Thoracic aorta (tissue), 2 donors: ENCODE measurements around the gene KIF16B. TPM values are rescaled to one million over a fixed set of nuclear protein-coding genes. Genes with fewer than 3 reads are reported as not detected.

ENCODE experiments used
- ATAC-seq: fragments of 150-250 bp; one replicate; pipeline ENCODE4 v1.8.0; 2017; ENCODE audit warnings: low read depth; ENCODE audit not compliant: insufficient number of reproducible peaks, low FRiP score
- DNase-seq: peaks from one replicate; pipeline ENCODE4 v3.0.0-alpha.2; 2020; ENCODE audit warnings: low spot score
- H3K27ac ChIP-seq, 2 donors: fragments of 200-600 bp; sonication (generic); 1 replicate in 1 of 2; 2 replicates in 1 of 2; pipeline ENCODE4 v1.5.1; 2016; ENCODE audit warnings: mild to moderate bottlenecking in 2 of 2, moderate library complexity in 2 of 2
- H3K27me3 ChIP-seq: fragments of 200-600 bp; sonication (generic); replicated peaks from 2 replicates; pipeline ENCODE4 v1.6.0; 2016; ENCODE audit warnings: mild to moderate bottlenecking; ENCODE audit not compliant: insufficient read depth
- H3K36me3 ChIP-seq: fragments of 200-600 bp; sonication (generic); one replicate; pipeline ENCODE4 v1.5.1; 2016
- H3K4me1 ChIP-seq, 2 donors: fragments of 200-600 bp; sonication (generic); 1 replicate in 1 of 2; 2 replicates in 1 of 2; pipeline versions ENCODE4 v1.5.1 to v1.6.0; 2016; ENCODE audit warnings: low read depth in 2 of 2, mild to moderate bottlenecking in 1 of 2; ENCODE audit not compliant: control insufficient read depth in 1 of 2
- H3K4me3 ChIP-seq: fragments of 200-600 bp; sonication (generic); 2 replicates; pipeline ENCODE4 v1.5.1; 2016; ENCODE audit warnings: mild to moderate bottlenecking
- H3K9me3 ChIP-seq: fragments of 200-600 bp; sonication (generic); 2 replicates; pipeline ENCODE4 v1.5.1; 2016
- total RNA-seq, 2 donors: library from RNA; depleted of rRNA; stranded (reverse); fragments of >200 nt; gene quantifications; one replicate each; pipeline versions ENCODE4 v1.1.0 to v1.2.3, GENCODE V29; 2016
- TF ChIP-seq, protein P1 (sequence below): fragments of 200-600 bp; sonication (generic); IDR thresholded peaks from one replicate; pipeline ENCODE4 v1.5.1; 2019; ENCODE audit warnings: antibody characterized with exemption

Gene KIF16B
- total RNA-seq, 2 donors from 2014 or later = 16.5 to 21.3 TPM

DNA sequence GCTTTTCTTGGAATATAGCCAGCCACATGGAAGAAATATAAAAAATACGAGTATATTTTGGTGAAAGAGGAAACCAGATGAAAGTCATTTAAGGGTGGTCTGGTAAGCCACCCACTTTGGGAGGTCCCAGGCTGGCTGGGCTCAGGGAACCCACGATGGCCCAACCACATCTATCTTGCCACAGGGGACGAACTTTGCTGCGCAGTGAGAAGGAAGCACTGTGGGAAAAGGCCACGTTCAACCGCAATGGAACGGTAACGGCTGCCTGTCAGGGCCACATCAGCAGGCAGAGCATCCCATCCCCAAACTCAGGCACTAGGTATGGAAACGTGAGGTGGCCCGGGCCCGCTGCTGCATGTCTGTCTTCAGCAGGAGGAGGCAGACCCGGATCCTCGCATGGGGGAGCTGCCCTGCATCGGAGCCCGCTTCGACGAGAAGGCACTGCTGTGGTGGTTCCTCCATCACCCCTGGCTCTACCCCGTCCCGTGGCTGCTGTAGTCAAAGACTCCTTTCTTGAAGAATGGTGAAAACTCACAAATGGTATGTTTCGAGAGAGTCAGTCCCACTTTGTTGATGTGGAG is 300.4 kb downstream of the KIF16B start:
- Histone ChIP-seq H3K27me3 (no peaks in the 10 kb centered on the region), H3K4me1 (no peaks in the 10 kb centered on the region), H3K27ac (no peak overlapping the region), H3K9me3 (no peaks in the 10 kb centered on the region), H3K4me3 (no peak overlapping the region), H3K36me3 (no peaks in the 10 kb centered on the region)
- ATAC-seq = no peak
- no peak for DNase-seq
- TF ChIP-seq, protein P1, sequence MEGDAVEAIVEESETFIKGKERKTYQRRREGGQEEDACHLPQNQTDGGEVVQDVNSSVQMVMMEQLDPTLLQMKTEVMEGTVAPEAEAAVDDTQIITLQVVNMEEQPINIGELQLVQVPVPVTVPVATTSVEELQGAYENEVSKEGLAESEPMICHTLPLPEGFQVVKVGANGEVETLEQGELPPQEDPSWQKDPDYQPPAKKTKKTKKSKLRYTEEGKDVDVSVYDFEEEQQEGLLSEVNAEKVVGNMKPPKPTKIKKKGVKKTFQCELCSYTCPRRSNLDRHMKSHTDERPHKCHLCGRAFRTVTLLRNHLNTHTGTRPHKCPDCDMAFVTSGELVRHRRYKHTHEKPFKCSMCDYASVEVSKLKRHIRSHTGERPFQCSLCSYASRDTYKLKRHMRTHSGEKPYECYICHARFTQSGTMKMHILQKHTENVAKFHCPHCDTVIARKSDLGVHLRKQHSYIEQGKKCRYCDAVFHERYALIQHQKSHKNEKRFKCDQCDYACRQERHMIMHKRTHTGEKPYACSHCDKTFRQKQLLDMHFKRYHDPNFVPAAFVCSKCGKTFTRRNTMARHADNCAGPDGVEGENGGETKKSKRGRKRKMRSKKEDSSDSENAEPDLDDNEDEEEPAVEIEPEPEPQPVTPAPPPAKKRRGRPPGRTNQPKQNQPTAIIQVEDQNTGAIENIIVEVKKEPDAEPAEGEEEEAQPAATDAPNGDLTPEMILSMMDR = no peak

DNA sequence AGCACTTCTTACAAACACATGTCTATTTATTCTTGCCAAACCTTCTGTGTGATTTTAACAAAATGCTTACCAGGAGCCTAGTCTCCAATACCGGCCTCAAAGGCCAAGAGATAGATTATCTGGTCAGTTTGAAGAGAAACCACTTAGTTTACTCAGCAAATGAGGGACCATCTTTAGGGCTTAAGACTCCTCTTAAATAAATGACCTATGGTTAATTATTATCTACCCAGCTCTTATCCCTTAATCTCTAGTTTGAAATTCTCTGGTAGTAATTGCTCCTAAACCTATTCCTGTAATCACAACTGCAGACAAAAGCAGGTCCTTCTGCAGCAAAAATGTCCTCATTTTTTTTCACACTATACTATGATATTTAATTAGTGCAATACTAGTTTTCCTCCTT is 301.8 kb downstream of the KIF16B start:
- TF ChIP-seq, protein P1 = no peak
- Histone ChIP-seq H3K27me3 (no peaks in the 10 kb centered on the region), H3K27ac (no peak overlapping the region), H3K4me3 (no peak overlapping the region), H3K4me1 (no peaks in the 10 kb centered on the region), H3K9me3 (no peaks in the 10 kb centered on the region), H3K36me3 (no peaks in the 10 kb centered on the region)
- no peak for DNase-seq
- no peak for ATAC-seq

DNA sequence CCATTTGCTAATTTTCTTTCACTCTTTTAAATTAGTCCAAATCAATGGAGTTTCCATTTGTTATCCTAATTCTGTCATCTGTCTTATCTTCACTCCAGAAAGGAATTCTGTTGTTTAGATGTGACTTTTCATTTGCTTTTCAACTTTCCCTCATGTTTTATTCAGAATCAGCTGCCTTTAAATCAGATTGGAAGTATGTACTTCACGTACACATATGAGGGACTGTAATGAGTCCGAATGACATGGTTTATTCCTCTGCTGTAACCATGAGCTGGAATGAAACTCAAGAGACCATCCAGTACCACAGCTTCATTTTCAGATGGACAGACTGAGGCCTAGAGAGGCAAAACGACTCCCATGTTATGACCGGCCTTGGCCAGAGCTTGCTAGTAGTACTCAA is 302.3 kb downstream of the KIF16B start:
- Histone ChIP-seq H3K4me3 (no peak overlapping the region), H3K9me3 (no peaks in the 10 kb centered on the region), H3K36me3 (no peaks in the 10 kb centered on the region), H3K27ac (no peak overlapping the region), H3K4me1 (no peaks in the 10 kb centered on the region), H3K27me3 (no peaks in the 10 kb centered on the region)
- ATAC-seq = no peak
- no peak for DNase-seq
- TF ChIP-seq, protein P1 = no peak

DNA sequence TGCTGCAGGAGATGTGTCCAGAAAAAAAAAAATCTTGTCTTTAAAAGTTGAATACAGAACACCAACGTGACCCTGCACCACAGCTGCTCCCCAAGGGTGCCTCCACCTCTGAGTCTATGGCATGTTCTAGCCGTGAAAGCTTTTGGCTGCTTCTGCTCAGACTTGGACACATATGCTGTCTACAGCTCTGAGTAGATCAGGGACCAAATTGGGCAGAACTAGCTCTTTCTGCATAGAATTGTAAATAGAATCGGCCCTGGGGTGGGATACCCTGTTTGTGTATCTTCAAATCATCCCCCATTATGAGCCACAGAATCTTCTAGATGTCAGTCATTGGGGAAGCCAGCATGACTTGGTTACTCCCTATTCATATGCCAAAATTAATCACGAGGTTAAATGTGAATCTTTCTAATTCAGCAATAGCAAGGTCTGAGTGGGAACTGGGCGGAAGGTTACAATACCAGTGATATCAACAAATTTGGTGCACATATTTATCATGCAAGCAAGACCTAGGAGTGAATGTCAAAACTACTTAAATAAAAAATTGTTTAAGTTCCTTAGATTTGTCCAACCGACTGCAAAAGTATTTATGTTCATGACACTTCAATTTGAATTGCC is 302.8 kb downstream of the KIF16B start:
- Histone ChIP-seq H3K27me3 (no peaks in the 10 kb centered on the region), H3K4me3 (no peak overlapping the region), H3K4me1 (no peaks in the 10 kb centered on the region), H3K36me3 (no peaks in the 10 kb centered on the region), H3K9me3 (no peaks in the 10 kb centered on the region), H3K27ac (no peak overlapping the region)
- TF ChIP-seq, protein P1 = no peak
- no peak for DNase-seq
- no peak for ATAC-seq

DNA sequence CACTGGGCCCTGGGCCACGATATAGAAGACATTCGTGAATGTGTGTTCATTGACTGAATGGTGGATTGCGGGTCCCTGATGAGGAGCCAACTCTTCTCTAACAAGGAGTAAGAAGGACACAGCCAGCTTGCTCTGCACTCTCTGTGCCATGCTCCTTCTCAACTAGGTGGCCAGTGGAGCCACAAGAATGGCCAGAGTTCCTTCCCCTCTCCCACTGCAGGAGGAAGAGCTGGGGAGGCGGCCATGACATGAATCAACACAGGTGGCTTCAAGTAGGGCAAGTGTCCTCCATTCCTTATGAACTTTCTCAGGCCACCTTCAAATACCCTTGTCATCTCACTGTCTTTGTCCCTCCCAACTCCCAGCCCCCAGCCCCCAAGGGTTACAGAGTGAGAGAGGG is 305.7 kb downstream of the KIF16B start:
- Histone ChIP-seq H3K27me3 (no peaks in the 10 kb centered on the region), H3K27ac (no peak overlapping the region), H3K36me3 (no peaks in the 10 kb centered on the region), H3K4me1 (no peaks in the 10 kb centered on the region), H3K9me3 (no peaks in the 10 kb centered on the region), H3K4me3 (no peak overlapping the region)
- ATAC-seq (no peak), DNase-seq (no peak)
- TF ChIP-seq, protein P1 = no peak
